ENCODE results near the gene MAN1A1. TPM values are rescaled to one million over a fixed set of nuclear protein-coding genes. Genes with fewer than 3 reads are reported as not detected.

Gene MAN1A1
- total RNA-seq, 1 experiment from 2014 or later = 13.3 TPM

DNA sequence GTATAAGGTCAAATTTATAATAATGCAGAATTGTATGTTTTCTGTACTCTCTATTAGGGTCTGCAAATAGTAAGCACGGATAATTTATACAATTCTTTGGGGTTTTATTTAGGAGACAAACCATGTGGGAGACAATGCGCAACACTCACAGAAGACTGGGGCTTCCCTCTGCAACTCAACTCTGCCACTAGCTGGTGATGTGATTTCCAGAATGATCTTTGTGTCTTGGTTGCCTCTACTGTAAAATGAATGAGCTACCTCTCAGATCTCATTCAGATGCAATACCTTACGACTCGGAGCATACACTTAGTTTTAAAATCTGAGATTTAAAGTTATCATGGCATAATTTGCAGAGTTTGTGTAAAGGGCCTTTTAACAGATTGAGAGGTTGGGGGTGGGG is 6.4 kb downstream of the MAN1A1 start:
- CTCF ChIA-PET = interaction anchor here (0.7 kb wide), 1 partner anchor 1843 kb away, joined by 3 read pairs; no protein-coding TSS in a partner anchor
- no peak for TF ChIP-seq CTCF (IDR thresholded peaks at IDR 0.05; ENCODE audit: unreplicated experiment)
- Mint-ChIP-seq H3K4me1 (ENCODE audit: low read depth, unreplicated experiment) (peaks cover 20% of the 10 kb centered on the region), H3K4me3 (ENCODE audit: low read depth, unreplicated experiment) (no peak overlapping the region), H3K27ac (ENCODE audit: unreplicated experiment) (no peak overlapping the region), H3K9me3 (ENCODE audit: low read depth, unreplicated experiment) (no peaks in the 10 kb centered on the region), H3K36me3 (ENCODE audit: insufficient read depth, unreplicated experiment) (peaks cover 6% of the 10 kb centered on the region), H3K27me3 (ENCODE audit: unreplicated experiment) (no peaks in the 10 kb centered on the region)
- DNase-seq = no peak
- intact Hi-C loops (cut with micrococcal nuclease; ENCODE audit: unreplicated experiment) = no loop called here
- BruUV-seq (replicated peaks) = no TSS peak

DNA sequence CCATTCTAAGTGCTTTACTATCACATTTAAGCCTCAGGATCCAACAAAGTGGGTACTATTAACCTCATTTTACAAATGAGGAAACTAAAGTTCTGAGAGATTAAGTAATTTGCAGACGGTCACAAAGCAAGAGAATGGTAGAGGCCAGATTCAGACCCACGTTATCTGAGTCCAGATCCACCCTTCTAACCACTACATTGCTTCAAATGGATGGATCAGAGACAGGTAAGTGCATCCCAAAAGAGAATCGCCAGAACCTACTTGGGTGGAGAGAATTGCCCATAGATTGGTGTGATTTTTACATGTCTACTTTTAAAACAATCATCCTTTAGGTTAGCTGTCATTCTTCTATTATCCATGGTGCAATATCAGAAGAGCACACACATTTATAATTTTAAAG is 7.1 kb downstream of the MAN1A1 start:
- intact Hi-C loops (cut with micrococcal nuclease; ENCODE audit: unreplicated experiment) = no loop called here
- H3K27ac Mint-ChIP-seq (ENCODE audit: unreplicated experiment) = no peak overlapping the region
- no peak for DNase-seq

GRCh38 chr6:119340796-119341487 is 8.6 kb downstream of the MAN1A1 start:
- Mint-ChIP-seq H3K36me3 (ENCODE audit: insufficient read depth, unreplicated experiment) (no peaks in the 10 kb centered on the region), H3K9me3 (ENCODE audit: low read depth, unreplicated experiment) (no peaks in the 10 kb centered on the region), H3K27me3 (ENCODE audit: unreplicated experiment) (no peaks in the 10 kb centered on the region), H3K4me3 (ENCODE audit: low read depth, unreplicated experiment) (no peak overlapping the region), H3K4me1 (ENCODE audit: low read depth, unreplicated experiment) (no peaks in the 10 kb centered on the region), H3K27ac (ENCODE audit: unreplicated experiment) (no peak overlapping the region)
- CTCF ChIA-PET = no interaction called here
- TF ChIP-seq CTCF (IDR thresholded peaks at IDR 0.05; ENCODE audit: unreplicated experiment) = no peak
- no TSS peak for BruUV-seq (replicated peaks)
- intact Hi-C loops (cut with micrococcal nuclease; ENCODE audit: unreplicated experiment) = no loop called here
- no peak for DNase-seq

More for the DNA sequence above, 7.1 kb downstream of the MAN1A1 start:
- Mint-ChIP-seq H3K36me3 (ENCODE audit: insufficient read depth, unreplicated experiment) (no peaks in the 10 kb centered on the region), H3K27me3 (ENCODE audit: unreplicated experiment) (no peaks in the 10 kb centered on the region), H3K9me3 (ENCODE audit: low read depth, unreplicated experiment) (no peaks in the 10 kb centered on the region), H3K4me1 (ENCODE audit: low read depth, unreplicated experiment) (peaks cover 13% of the 10 kb centered on the region), H3K4me3 (ENCODE audit: low read depth, unreplicated experiment) (no peak overlapping the region)
- no TSS peak for BruUV-seq (replicated peaks)
- CTCF ChIA-PET = interaction anchor here (0.7 kb wide), 1 partner anchor 1844 kb away, joined by 3 read pairs; no protein-coding TSS in a partner anchor
- TF ChIP-seq CTCF (IDR thresholded peaks at IDR 0.05; ENCODE audit: unreplicated experiment) = no peak

- no peak overlapping the region for H3K4me3 Mint-ChIP-seq (ENCODE audit: low read depth, unreplicated experiment)
- no peaks in the 10 kb centered on the region for H3K36me3 Mint-ChIP-seq (ENCODE audit: insufficient read depth, unreplicated experiment)
- no peaks in the 10 kb centered on the region for H3K9me3 Mint-ChIP-seq (ENCODE audit: low read depth, unreplicated experiment)
- DNase-seq = no peak
- no TSS peak for BruUV-seq (replicated peaks)
- no peaks in the 10 kb centered on the region for H3K4me1 Mint-ChIP-seq (ENCODE audit: low read depth, unreplicated experiment)
- intact Hi-C loops (cut with micrococcal nuclease; ENCODE audit: unreplicated experiment) = no loop called here
- CTCF ChIA-PET = no interaction called here
- no peak for TF ChIP-seq CTCF (IDR thresholded peaks at IDR 0.05; ENCODE audit: unreplicated experiment)
- no peaks in the 10 kb centered on the region for H3K27me3 Mint-ChIP-seq (ENCODE audit: unreplicated experiment)
- H3K27ac Mint-ChIP-seq (ENCODE audit: unreplicated experiment) = no peak overlapping the region
Observed at GRCh38 chr6:119339941-119340456, 9.6 kb downstream of the MAN1A1 start.
